GM12878 (cell line): Measurements from ENCODE around the gene MAN2A2. TPM values are rescaled to one million over a fixed set of nuclear protein-coding genes. Genes with fewer than 3 reads are reported as not detected.

Experiments
- ATAC-seq: fragments of 200-7000 bp; cut with Tn5 transposase; 3 replicates; pipeline ENCODE4 v1.9.1; 2020; ENCODE audit warnings: mild to moderate bottlenecking, moderate library complexity
- BruUV-seq: library from RNA; stranded (reverse); fragments of 400-500 nt; replicated peaks from 2 replicates; lab custom pipeline; 2021; lab: Mats Ljungman, UMichigan
- CTCF ChIA-PET: fragments of 300-600 bp; sonication (Branson Sonifier 250); formaldehyde crosslinking; extraction: SDS; loops from one replicate; lab custom pipeline; 2021; ENCODE audit warnings: inconsistent platforms; lab: Yijun Ruan, JAX
- POLR2A ChIA-PET: fragments of 350-600 bp; formaldehyde crosslinking; extraction: SDS; loops from one replicate; lab custom pipeline; 2021; ENCODE audit warnings: inconsistent platforms; lab: Charles Lee
- RAD21 ChIA-PET: fragments of 300-600 bp; sonication (Branson Sonifier 250); formaldehyde crosslinking; loops from one replicate; lab custom pipeline; 2023; ENCODE audit warnings: antibody characterized with exemption; ENCODE audit not compliant: unreplicated experiment; lab: Charles Lee
- SMC1A ChIA-PET: fragments of 300-600 bp; sonication (Branson Sonifier 250); formaldehyde crosslinking; loops from one replicate; lab custom pipeline; 2023; ENCODE audit not compliant: unreplicated experiment, uncharacterized antibody; lab: Charles Lee
- DNase-seq: peaks from one replicate; pipeline ENCODE4 v3.0.0-alpha.2; 2011; ENCODE audit warnings: low read depth, low spot score
- FAIRE-seq: peaks from 3 replicates; lab custom pipeline; 2011; peaks lifted over from hg19 to GRCh38; lab: Jason Lieb, UNC
- H2AFZ ChIP-seq: 2 replicates; pipeline ENCODE4 v1.6.0; 2011; ENCODE audit warnings: low read depth, low read length, control low read depth; ENCODE audit not compliant: control insufficient read depth
- H3K27ac ChIP-seq: 2 replicates; pipeline ENCODE4 v1.5.1; 2011; ENCODE audit warnings: control low read depth; ENCODE audit not compliant: control insufficient read depth, insufficient read depth
- H3K27me3 ChIP-seq, 2 experiments: replicated peaks in 1 of 2; 2 replicates each; pipeline versions ENCODE4 v1.6.0 to v1.6.1; 2011; ENCODE audit warnings: low read length in 1 of 2; ENCODE audit not compliant: control insufficient read depth in 2 of 2, insufficient read depth in 2 of 2
- H3K36me3 ChIP-seq, 2 experiments: 2 replicates each; pipeline ENCODE4 v1.5.1; 2011; ENCODE audit warnings: low read length in 1 of 2; ENCODE audit not compliant: control insufficient read depth in 2 of 2, insufficient read depth in 2 of 2
- H3K4me1 ChIP-seq: 2 replicates; pipeline ENCODE4 v1.6.1; 2011; ENCODE audit warnings: mild to moderate bottlenecking, low read length, moderate library complexity, mixed read lengths; ENCODE audit not compliant: control insufficient read depth, insufficient read depth
- H3K4me2 ChIP-seq: 2 replicates; pipeline ENCODE4 v1.6.0; 2011; ENCODE audit warnings: control low read depth; ENCODE audit not compliant: control insufficient read depth, insufficient read depth
- H3K4me3 ChIP-seq: fragments of 200-600 bp; sonication (generic); 2 replicates; pipeline ENCODE4 v1.5.1; 2016
- H3K79me2 ChIP-seq: 2 replicates; pipeline ENCODE4 v1.6.0; 2011; ENCODE audit warnings: low read length; ENCODE audit not compliant: control insufficient read depth, insufficient read depth
- H3K9ac ChIP-seq: 2 replicates; pipeline ENCODE4 v1.8.0; 2011; ENCODE audit warnings: low read length, control low read depth, mixed read lengths; ENCODE audit not compliant: control insufficient read depth, insufficient read depth
- H3K9me3 ChIP-seq: replicated peaks from 3 replicates; pipeline ENCODE4 v1.5.1; 2011; ENCODE audit warnings: mild to moderate bottlenecking, low read length; ENCODE audit not compliant: control insufficient read depth, insufficient read depth
- H4K20me1 ChIP-seq: 2 replicates; pipeline ENCODE4 v1.6.0; 2011; ENCODE audit not compliant: control insufficient read depth, insufficient read depth
- CHD1 ChIP-seq: IDR thresholded peaks from 2 replicates; pipeline ENCODE4 v1.6.1; 2012; ENCODE audit warnings: low read depth, low read length, improper control_type of control experiment
- CREM ChIP-seq: IDR thresholded peaks from 2 replicates; pipeline ENCODE4 v1.6.1; 2014; ENCODE audit warnings: antibody characterized with exemption, low read depth
- EGR1 ChIP-seq, 2 experiments: IDR thresholded peaks; 1 replicate in 1 of 2; 2 replicates in 1 of 2; pipeline ENCODE4 v1.6.1; 2011 to 2012; ENCODE audit warnings: low read depth in 2 of 2, low read length in 2 of 2, borderline replicate concordance in 1 of 2, mild to moderate bottlenecking in 1 of 2, moderate library complexity in 1 of 2
- HDAC6 ChIP-seq: fragments of 200-600 bp; sonication (generic); IDR thresholded peaks from one replicate; pipeline ENCODE4 v1.8.0; 2017; ENCODE audit warnings: antibody characterized with exemption; ENCODE audit not compliant: unreplicated experiment
- KLF5 ChIP-seq: fragments of 450-650 bp; IDR thresholded peaks from 2 replicates; pipeline ENCODE4 v1.6.1; 2014; ENCODE audit warnings: mild to moderate bottlenecking; ENCODE audit not compliant: partially characterized antibody
- NFIC ChIP-seq: IDR thresholded peaks from 2 replicates; pipeline ENCODE4 v1.6.1; 2012; ENCODE audit warnings: low read depth, mild to moderate bottlenecking, inconsistent platforms, low read length, moderate library complexity
- POLR2AphosphoS2 ChIP-seq: IDR thresholded peaks from 2 replicates; pipeline ENCODE4 v1.6.1; 2011; ENCODE audit warnings: low read depth, mild to moderate bottlenecking, low read length, improper control_type of control experiment, moderate library complexity
- POU2F2 ChIP-seq: IDR thresholded peaks from 3 replicates; pipeline ENCODE4 v1.6.1; 2011; ENCODE audit warnings: low read depth, mild to moderate bottlenecking, low read length, borderline replicate concordance
- RUNX3 ChIP-seq: IDR thresholded peaks from 2 replicates; pipeline ENCODE4 v1.6.1; 2012; ENCODE audit warnings: low read length, inconsistent platforms
- SMAD1 ChIP-seq: fragments of 450-650 bp; IDR thresholded peaks from 2 replicates; pipeline ENCODE4 v1.6.1; 2018; ENCODE audit warnings: mild to moderate bottlenecking, low read depth; ENCODE audit not compliant: partially characterized antibody
- SUPT20H ChIP-seq: IDR thresholded peaks from 2 replicates; pipeline ENCODE4 v1.6.1; 2011; ENCODE audit warnings: low read depth, mild to moderate bottlenecking, low read length, moderate library complexity, borderline replicate concordance; ENCODE audit not compliant: control insufficient read depth
- TCF7 ChIP-seq: IDR thresholded peaks from 2 replicates; pipeline ENCODE4 v1.6.1; 2014; ENCODE audit warnings: antibody characterized with exemption, borderline replicate concordance
- WGBS: methylation state at CpG from one replicate; pipeline ENCODE4 v1.1.6; 2016; ENCODE audit warnings: low lambda C conversion rate; ENCODE audit not compliant: insufficient replicate concordance, insufficient coverage; ENCODE audit errors: missing lambda C conversion rate; 5-methylcytosine and 5-hydroxymethylcytosine counted together
- in situ Hi-C: fragments of 300-500 bp; cut with MboI; formaldehyde crosslinking; loops from 9 replicates; pipeline ENCODE4 v1.14.3; 2018; ENCODE audit warnings: mixed read lengths
- intact Hi-C: fragments of 100-400 bp; cut with micrococcal nuclease; formaldehyde crosslinking; loops from one replicate; pipeline ENCODE4 v1.14.2; 2022; ENCODE audit not compliant: unreplicated experiment
- polyA plus RNA-seq, 11 experiments: library from polyadenylated mRNA; depleted of rRNA in 4 of 11; unstranded in 6 of 11; stranded (reverse) in 5 of 11; fragments of >200 nt; fragmentation: Nextera tagmentation in 4 of 11; fragmentation: Illumina TruSeq in 1 of 11; extraction: Ambion mirVana in 4 of 11; extraction: Trizol in 1 of 11; gene quantifications; 1 replicate in 1 of 11; 2 replicates in 10 of 11; pipeline versions ENCODE4 v1.2.1 to v1.2.3, GENCODE V29; 2011 to 2016; ENCODE audit warnings: inconsistent platforms in 2 of 11, missing spikeins in 2 of 11, low read depth in 1 of 11
- total RNA-seq, 4 experiments: library from RNA; depleted of rRNA in 3 of 4; stranded (reverse); fragments of >200 nt in 3 of 4; fragmentation: Illumina TruSeq in 1 of 4; extraction: Trizol in 1 of 4; gene quantifications; 2 replicates each; pipeline versions ENCODE4 v1.2.1 to v1.2.3, GENCODE V29; 2013 to 2021

The MAN2A2 gene
- total and polyA plus RNA-seq, 10 of the 15 experiments (the other 5 are each of a cell fraction or from before 2014, with no cell fraction given), result 4.2 to 79.4 (median 23.2) TPM

DNA sequence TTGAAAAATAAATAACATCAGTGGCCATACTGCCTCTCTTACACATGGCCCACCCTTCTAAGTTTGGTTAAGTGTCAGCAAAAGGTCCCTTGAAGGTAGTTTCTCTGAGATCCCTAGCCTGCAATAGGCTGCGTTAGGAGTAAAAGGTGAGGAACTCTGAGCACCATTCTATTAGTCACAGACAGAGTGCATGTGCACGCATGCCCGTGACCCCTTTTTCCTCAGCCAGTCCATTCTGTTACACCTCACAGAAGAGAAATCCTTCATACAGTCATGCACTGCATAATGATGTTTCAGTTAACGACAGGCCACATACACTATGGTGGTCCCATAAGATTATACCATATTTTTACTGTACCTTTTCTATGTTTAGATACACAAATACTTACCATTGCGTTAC, 64.1 kb downstream of the MAN2A2 start (continued):
- TF ChIP-seq CHD1 (no peak), EGR1 (IDR thresholded peaks at IDR 0.05; ENCODE audit: borderline replicate concordance in 1 of 2, low read depth in 2 of 2, low read length in 2 of 2) (no peak), SMAD1 (no peak), NFIC (no peak), HDAC6 (no peak), SUPT20H (no peak), POLR2AphosphoS2 (no peak), TCF7 (no peak)

GRCh38 chr15:90968434-90968833, 65.3 kb downstream of the MAN2A2 start:
- H3K4me2 ChIP-seq, result no peak overlapping the region
- no peak for DNase-seq
- CTCF ChIA-PET, result interaction anchor here (1.3 to 2.6 kb wide), 3 partner anchors 13 to 65 kb away, joined by 3 to 12 read pairs (median 4); partner anchors contain the start of gene RCCD1
- FAIRE-seq, result no peak
- no peaks in the 10 kb centered on the region for H3K4me1 ChIP-seq
- no peaks in the 10 kb centered on the region for H3K79me2 ChIP-seq
- WGBS, result 100% methylated on average over 1 of the region's 1 CpG
- POLR2A ChIA-PET, result interaction anchor here (0.6 to 1.1 kb wide), 2 partner anchors 13 to 25 kb away, joined by 3 to 4 read pairs; no protein-coding TSS in a partner anchor
- no peaks in the 10 kb centered on the region for H4K20me1 ChIP-seq
- H2AFZ ChIP-seq, result no peak overlapping the region
- SMC1A ChIA-PET, result interaction anchor here (1.0 kb wide), 1 partner anchor 15 kb away, joined by 3 read pairs; no protein-coding TSS in a partner anchor
- RAD21 ChIA-PET, result interaction anchor here (0.9 kb wide), 1 partner anchor 19 kb away, joined by 3 read pairs; no protein-coding TSS in a partner anchor
- no TSS peak for BruUV-seq
- intact Hi-C loops, result no loop called here
- H3K4me3 ChIP-seq, result no peak overlapping the region
- no peak for ATAC-seq
- TF ChIP-seq RUNX3, result no peak
- TF ChIP-seq POU2F2, result no peak
- TF ChIP-seq KLF5, result no peak
- no peak for TF ChIP-seq CREM
- no peaks in the 10 kb centered on the region for H3K9me3 ChIP-seq
- H3K27me3 ChIP-seq, result no peaks in the 10 kb centered on the region
- H3K36me3 ChIP-seq, result peaks cover 32 to 49% of the 10 kb centered on the region in 2 experiments
- no peak overlapping the region for H3K27ac ChIP-seq
- no peak overlapping the region for H3K9ac ChIP-seq
- in situ Hi-C loops, result loop anchor here (25.0 kb wide), 1 partner anchor 1381 kb away; the partner anchor contains the start of gene TICRR
